GM19239 (cell line): Measurements from ENCODE around the gene TRMT10C.
"Not testable (repeated sequence)": the region's sequence is repeated elsewhere in the genome, so short reads cannot be mapped to it uniquely, and the experiment has no call there.

ENCODE experiments used
- DNase-seq: peaks from one replicate; pipeline ENCODE4 v3.0.0; 2011; ENCODE audit warnings: low spot score; ENCODE audit not compliant: insufficient read length
- FAIRE-seq: peaks from 2 replicates; lab custom pipeline; 2011; peaks lifted over from hg19 to GRCh38; lab: Jason Lieb, UNC

TRMT10C gene

GRCh38 chr3:101544161-101544850 lies 17.4 kb upstream of the TRMT10C start:
- DNase-seq (no peak), FAIRE-seq (no peak)

- no peak for FAIRE-seq
Observed at GRCh38 chr3:101548527-101549105, 13.1 kb upstream of the TRMT10C start.

GRCh38 chr3:101549473-101549872 lies 12.2 kb upstream of the TRMT10C start:
- DNase-seq (no peak), FAIRE-seq (no peak)

More at GRCh38 chr3:101548527-101549105, 13.1 kb upstream of the TRMT10C start:
- no peak for DNase-seq

GRCh38 chr3:101551359-101552081 lies 10.1 kb upstream of the TRMT10C start:
- FAIRE-seq, DNase-seq: not testable (repeated sequence)

GRCh38 chr3:101553381-101553780 lies 8.3 kb upstream of the TRMT10C start:
- not testable (repeated sequence) for DNase-seq, FAIRE-seq

- FAIRE-seq, result no peak
- no peak for DNase-seq
Observed at GRCh38 chr3:101556064-101556463, 5.6 kb upstream of the TRMT10C start.

- DNase-seq, result no peak
- FAIRE-seq, result no peak
Observed at GRCh38 chr3:101567528-101568317, 6.1 kb downstream of the TRMT10C start.

GRCh38 chr3:101571028-101571895 lies 9.6 kb downstream of the TRMT10C start:
- FAIRE-seq (no peak), DNase-seq (no peak)

GRCh38 chr3:101573449-101574387 lies 12.1 kb downstream of the TRMT10C start, which contains the start of gene PCNP:
Gene PCNP, plus strand, starts transcription at chr3:101574180. Its CDS starts 36 bp downstream, at chr3:101574216.
- peak; percentile 99 for FAIRE-seq

GRCh38 chr3:101574388-101575112 lies 12.9 kb downstream of the TRMT10C start:
- DNase-seq, result peak; percentile 13
- no peak for FAIRE-seq

More at GRCh38 chr3:101573449-101574387, 12.1 kb downstream of the TRMT10C start, which contains the start of gene PCNP:
- peak; percentile 80 for DNase-seq

- DNase-seq, result no peak
- FAIRE-seq, result no peak
Observed at GRCh38 chr3:101577286-101577685, 15.6 kb downstream of the TRMT10C start.

- FAIRE-seq, result peak; percentile 45
- DNase-seq, result no peak
Observed at GRCh38 chr3:101588616-101589015, 26.9 kb downstream of the TRMT10C start.

GRCh38 chr3:101591071-101591470 lies 29.4 kb downstream of the TRMT10C start:
- DNase-seq, result no peak
- FAIRE-seq, result no peak

GRCh38 chr3:101602731-101603130 lies 41.1 kb downstream of the TRMT10C start:
- DNase-seq, result no peak
- no peak for FAIRE-seq

- no peak for DNase-seq
Observed at GRCh38 chr3:101603184-101603583, 41.5 kb downstream of the TRMT10C start.

GRCh38 chr3:101605398-101605797 lies 43.7 kb downstream of the TRMT10C start:
- FAIRE-seq, DNase-seq: not testable (repeated sequence)

More at GRCh38 chr3:101603184-101603583, 41.5 kb downstream of the TRMT10C start:
- no peak for FAIRE-seq

- no peak for DNase-seq
- FAIRE-seq, result no peak
Observed at GRCh38 chr3:101611023-101611422, 49.4 kb downstream of the TRMT10C start.
